GM12878 (cell line): ENCODE results near the gene OR5M11. TPM values are rescaled to one million over a fixed set of nuclear protein-coding genes. Genes with fewer than 3 reads are reported as not detected.

ENCODE experiments used
- ATAC-seq: fragments of 200-7000 bp; cut with Tn5 transposase; 3 replicates; pipeline ENCODE4 v1.9.1; 2020; ENCODE audit warnings: mild to moderate bottlenecking, moderate library complexity
- BruUV-seq: library from RNA; stranded (reverse); fragments of 400-500 nt; replicated peaks from 2 replicates; lab custom pipeline; 2021; lab: Mats Ljungman, UMichigan
- CTCF ChIA-PET: fragments of 300-600 bp; sonication (Branson Sonifier 250); formaldehyde crosslinking; extraction: SDS; loops from one replicate; lab custom pipeline; 2021; ENCODE audit warnings: inconsistent platforms; lab: Yijun Ruan, JAX
- POLR2A ChIA-PET: fragments of 350-600 bp; formaldehyde crosslinking; extraction: SDS; loops from one replicate; lab custom pipeline; 2021; ENCODE audit warnings: inconsistent platforms; lab: Charles Lee
- RAD21 ChIA-PET: fragments of 300-600 bp; sonication (Branson Sonifier 250); formaldehyde crosslinking; loops from one replicate; lab custom pipeline; 2023; ENCODE audit warnings: antibody characterized with exemption; ENCODE audit not compliant: unreplicated experiment; lab: Charles Lee
- SMC1A ChIA-PET: fragments of 300-600 bp; sonication (Branson Sonifier 250); formaldehyde crosslinking; loops from one replicate; lab custom pipeline; 2023; ENCODE audit not compliant: unreplicated experiment, uncharacterized antibody; lab: Charles Lee
- DNase-seq: peaks from one replicate; pipeline ENCODE4 v3.0.0-alpha.2; 2011; ENCODE audit warnings: low read depth, low spot score
- FAIRE-seq: peaks from 3 replicates; lab custom pipeline; 2011; peaks lifted over from hg19 to GRCh38; lab: Jason Lieb, UNC
- H2AFZ ChIP-seq: 2 replicates; pipeline ENCODE4 v1.6.0; 2011; ENCODE audit warnings: low read depth, low read length, control low read depth; ENCODE audit not compliant: control insufficient read depth
- H3K27ac ChIP-seq: 2 replicates; pipeline ENCODE4 v1.5.1; 2011; ENCODE audit warnings: control low read depth; ENCODE audit not compliant: control insufficient read depth, insufficient read depth
- H3K27me3 ChIP-seq, 2 experiments: replicated peaks in 1 of 2; 2 replicates each; pipeline versions ENCODE4 v1.6.0 to v1.6.1; 2011; ENCODE audit warnings: low read length in 1 of 2; ENCODE audit not compliant: control insufficient read depth in 2 of 2, insufficient read depth in 2 of 2
- H3K36me3 ChIP-seq, 2 experiments: 2 replicates each; pipeline ENCODE4 v1.5.1; 2011; ENCODE audit warnings: low read length in 1 of 2; ENCODE audit not compliant: control insufficient read depth in 2 of 2, insufficient read depth in 2 of 2
- H3K4me1 ChIP-seq: 2 replicates; pipeline ENCODE4 v1.6.1; 2011; ENCODE audit warnings: mild to moderate bottlenecking, low read length, moderate library complexity, mixed read lengths; ENCODE audit not compliant: control insufficient read depth, insufficient read depth
- H3K4me2 ChIP-seq: 2 replicates; pipeline ENCODE4 v1.6.0; 2011; ENCODE audit warnings: control low read depth; ENCODE audit not compliant: control insufficient read depth, insufficient read depth
- H3K4me3 ChIP-seq: fragments of 200-600 bp; sonication (generic); 2 replicates; pipeline ENCODE4 v1.5.1; 2016
- H3K79me2 ChIP-seq: 2 replicates; pipeline ENCODE4 v1.6.0; 2011; ENCODE audit warnings: low read length; ENCODE audit not compliant: control insufficient read depth, insufficient read depth
- H3K9ac ChIP-seq: 2 replicates; pipeline ENCODE4 v1.8.0; 2011; ENCODE audit warnings: low read length, control low read depth, mixed read lengths; ENCODE audit not compliant: control insufficient read depth, insufficient read depth
- H3K9me3 ChIP-seq: replicated peaks from 3 replicates; pipeline ENCODE4 v1.5.1; 2011; ENCODE audit warnings: mild to moderate bottlenecking, low read length; ENCODE audit not compliant: control insufficient read depth, insufficient read depth
- H4K20me1 ChIP-seq: 2 replicates; pipeline ENCODE4 v1.6.0; 2011; ENCODE audit not compliant: control insufficient read depth, insufficient read depth
- ATF3 ChIP-seq: IDR thresholded peaks from 2 replicates; pipeline ENCODE4 v1.6.1; 2011; ENCODE audit warnings: low read depth, mild to moderate bottlenecking, low read length, moderate library complexity, borderline replicate concordance; ENCODE audit errors: extremely low read depth
- BRCA1 ChIP-seq: IDR thresholded peaks from 2 replicates; pipeline ENCODE4 v1.6.1; 2011; ENCODE audit warnings: low read depth, low read length, improper control_type of control experiment
- CBX5 ChIP-seq: sonication (generic); IDR thresholded peaks from 2 replicates; pipeline ENCODE4 v1.6.1; 2016; ENCODE audit warnings: low read depth, moderate library complexity, mild to moderate bottlenecking, inconsistent platforms
- CTCF ChIP-seq, 3 experiments: IDR thresholded peaks in 2 of 3; conservative IDR thresholded peaks in 1 of 3; 2 replicates each; pipeline ENCODE4 v1.5.1; 2011; ENCODE audit warnings: low read depth in 3 of 3, low read length in 3 of 3, mild to moderate bottlenecking in 3 of 3, control low read depth in 2 of 3, moderate library complexity in 2 of 3, inconsistent platforms in 1 of 3, mixed read lengths in 1 of 3; ENCODE audit not compliant: control insufficient read depth in 2 of 3, insufficient read depth in 1 of 3; ENCODE audit errors: extremely low read depth in 1 of 3
- HDAC6 ChIP-seq: fragments of 200-600 bp; sonication (generic); IDR thresholded peaks from one replicate; pipeline ENCODE4 v1.8.0; 2017; ENCODE audit warnings: antibody characterized with exemption; ENCODE audit not compliant: unreplicated experiment
- MEF2A ChIP-seq: IDR thresholded peaks from 2 replicates; pipeline ENCODE4 v1.6.1; 2011; ENCODE audit warnings: low read depth, mild to moderate bottlenecking, low read length, moderate library complexity; ENCODE audit not compliant: insufficient read depth
- NR2C2 ChIP-seq: IDR thresholded peaks from 2 replicates; pipeline ENCODE4 v1.6.1; 2011; ENCODE audit warnings: borderline replicate concordance, low read depth; ENCODE audit not compliant: control insufficient read depth, insufficient read length
- PML ChIP-seq: IDR thresholded peaks from 2 replicates; pipeline ENCODE4 v1.6.1; 2012; ENCODE audit warnings: low read length, inconsistent platforms
- RUNX3 ChIP-seq: IDR thresholded peaks from 2 replicates; pipeline ENCODE4 v1.6.1; 2012; ENCODE audit warnings: low read length, inconsistent platforms
- TCF7 ChIP-seq: IDR thresholded peaks from 2 replicates; pipeline ENCODE4 v1.6.1; 2014; ENCODE audit warnings: antibody characterized with exemption, borderline replicate concordance
- ZNF274 ChIP-seq: IDR thresholded peaks from one replicate; pipeline ENCODE4 v1.8.0; 2011; ENCODE audit not compliant: insufficient read length, insufficient read depth
- ZNF592 ChIP-seq: fragments of 450-650 bp; IDR thresholded peaks from 2 replicates; pipeline ENCODE4 v1.6.1; 2017; ENCODE audit warnings: mild to moderate bottlenecking, moderate library complexity
- ZNF622 ChIP-seq: fragments of 450-650 bp; IDR thresholded peaks from 2 replicates; pipeline ENCODE4 v1.6.1; 2017; ENCODE audit warnings: mild to moderate bottlenecking, inconsistent platforms
- WGBS: methylation state at CpG from one replicate; pipeline ENCODE4 v1.1.6; 2016; ENCODE audit warnings: low lambda C conversion rate; ENCODE audit not compliant: insufficient replicate concordance, insufficient coverage; ENCODE audit errors: missing lambda C conversion rate; 5-methylcytosine and 5-hydroxymethylcytosine counted together
- in situ Hi-C: fragments of 300-500 bp; cut with MboI; formaldehyde crosslinking; loops from 9 replicates; pipeline ENCODE4 v1.14.3; 2018; ENCODE audit warnings: mixed read lengths
- intact Hi-C: fragments of 100-400 bp; cut with micrococcal nuclease; formaldehyde crosslinking; loops from one replicate; pipeline ENCODE4 v1.14.2; 2022; ENCODE audit not compliant: unreplicated experiment
- polyA plus RNA-seq, 11 experiments: library from polyadenylated mRNA; depleted of rRNA in 4 of 11; unstranded in 6 of 11; stranded (reverse) in 5 of 11; fragments of >200 nt; fragmentation: Nextera tagmentation in 4 of 11; fragmentation: Illumina TruSeq in 1 of 11; extraction: Ambion mirVana in 4 of 11; extraction: Trizol in 1 of 11; gene quantifications; 1 replicate in 1 of 11; 2 replicates in 10 of 11; pipeline versions ENCODE4 v1.2.1 to v1.2.3, GENCODE V29; 2011 to 2016; ENCODE audit warnings: inconsistent platforms in 2 of 11, missing spikeins in 2 of 11, low read depth in 1 of 11
- total RNA-seq, 4 experiments: library from RNA; depleted of rRNA in 3 of 4; stranded (reverse); fragments of >200 nt in 3 of 4; fragmentation: Illumina TruSeq in 1 of 4; extraction: Trizol in 1 of 4; gene quantifications; 2 replicates each; pipeline versions ENCODE4 v1.2.1 to v1.2.3, GENCODE V29; 2013 to 2021
- TF ChIP-seq, protein P1 (sequence below): fragments of 450-650 bp; IDR thresholded peaks from 2 replicates; pipeline ENCODE4 v1.6.1; 2018; ENCODE audit warnings: borderline replicate concordance, mild to moderate bottlenecking; ENCODE audit not compliant: partially characterized antibody

The OR5M11 gene
- total and polyA plus RNA-seq, 10 of the 15 experiments (the other 5 are each of a cell fraction or from before 2014, with no cell fraction given): not detected

DNA sequence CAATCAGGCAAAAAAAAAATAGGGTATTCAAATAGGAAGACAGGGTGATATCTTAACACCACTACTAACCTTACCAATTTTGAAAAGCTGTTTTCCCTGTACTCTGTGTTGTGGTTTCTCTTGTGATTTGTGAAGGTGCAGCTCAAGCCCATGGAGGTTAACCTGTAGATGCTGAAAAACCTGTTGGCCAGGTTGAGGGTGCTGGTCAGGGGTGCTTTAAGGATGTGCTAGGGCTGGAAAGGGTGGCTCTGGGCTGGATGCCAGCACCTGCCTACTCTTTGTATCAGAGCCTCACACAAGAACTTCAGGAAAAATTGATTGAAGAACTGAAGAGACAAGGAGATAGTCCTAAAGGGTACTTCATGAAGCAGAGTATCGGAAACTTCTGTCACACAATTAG lies 33.6 kb downstream of the OR5M11 start:
- FAIRE-seq (no peak), DNase-seq (no peak), ATAC-seq (no peak)
- Histone ChIP-seq H4K20me1 (no peaks in the 10 kb centered on the region), H3K4me3 (no peak overlapping the region), H3K79me2 (no peaks in the 10 kb centered on the region), H3K27me3 (no peaks in the 10 kb centered on the region), H3K4me2 (no peak overlapping the region), H3K27ac (no peak overlapping the region), H3K4me1 (no peaks in the 10 kb centered on the region), H2AFZ (no peak overlapping the region), H3K36me3 (no peaks in the 10 kb centered on the region), H3K9me3 (no peaks in the 10 kb centered on the region), H3K9ac (no peak overlapping the region)
- ChIA-PET CTCF (no interaction called here), SMC1A (no interaction called here), POLR2A (no interaction called here), RAD21 (no interaction called here)
- WGBS: 87% methylated on average over 1 of the region's 1 CpG
- in situ Hi-C loops (no loop called here), intact Hi-C loops (no loop called here)
- BruUV-seq: no TSS peak
- TF ChIP-seq NR2C2: no peak
- no peak for TF ChIP-seq BRCA1
- no peak for TF ChIP-seq TCF7
- no peak for TF ChIP-seq ZNF622
- TF ChIP-seq RUNX3: no peak
- no peak for TF ChIP-seq ATF3
- TF ChIP-seq, protein P1, sequence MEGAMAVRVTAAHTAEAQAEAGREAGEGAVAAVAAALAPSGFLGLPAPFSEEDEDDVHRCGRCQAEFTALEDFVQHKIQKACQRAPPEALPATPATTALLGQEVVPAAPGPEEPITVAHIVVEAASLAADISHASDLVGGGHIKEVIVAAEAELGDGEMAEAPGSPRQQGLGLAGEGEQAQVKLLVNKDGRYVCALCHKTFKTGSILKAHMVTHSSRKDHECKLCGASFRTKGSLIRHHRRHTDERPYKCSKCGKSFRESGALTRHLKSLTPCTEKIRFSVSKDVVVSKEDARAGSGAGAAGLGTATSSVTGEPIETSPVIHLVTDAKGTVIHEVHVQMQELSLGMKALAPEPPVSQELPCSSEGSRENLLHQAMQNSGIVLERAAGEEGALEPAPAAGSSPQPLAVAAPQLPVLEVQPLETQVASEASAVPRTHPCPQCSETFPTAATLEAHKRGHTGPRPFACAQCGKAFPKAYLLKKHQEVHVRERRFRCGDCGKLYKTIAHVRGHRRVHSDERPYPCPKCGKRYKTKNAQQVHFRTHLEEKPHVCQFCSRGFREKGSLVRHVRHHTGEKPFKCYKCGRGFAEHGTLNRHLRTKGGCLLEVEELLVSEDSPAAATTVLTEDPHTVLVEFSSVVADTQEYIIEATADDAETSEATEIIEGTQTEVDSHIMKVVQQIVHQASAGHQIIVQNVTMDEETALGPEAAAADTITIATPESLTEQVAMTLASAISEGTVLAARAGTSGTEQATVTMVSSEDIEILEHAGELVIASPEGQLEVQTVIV: no peak
- TF ChIP-seq HDAC6: no peak
- no peak for TF ChIP-seq CTCF (IDR thresholded peaks at IDR 0.05 in 2 of 3, conservative IDR thresholded peaks at IDR 0.05 in 1 of 3; ENCODE audit: control insufficient read depth in 2 of 3, extremely low read depth in 1 of 3, insufficient read depth in 1 of 3, low read depth in 3 of 3, low read length in 3 of 3)
- no peak for TF ChIP-seq PML
- TF ChIP-seq ZNF592: no peak
- no peak for TF ChIP-seq ZNF274
- TF ChIP-seq CBX5: no peak
- TF ChIP-seq MEF2A: no peak
